Activated CD8-positive, alpha-beta T cell treated with anti-CD3 and anti-CD28 coated beads for 36 hours (primary cell): ENCODE measurements around the gene CMIP. TPM values are rescaled to one million over a fixed set of nuclear protein-coding genes. Genes with fewer than 3 reads are reported as not detected.
A peak's percentile ranks its signal among the peaks of the same experiment; 100 is the strongest.
"Not testable (repeated sequence)": the region's sequence is repeated elsewhere in the genome, so short reads cannot be mapped to it uniquely, and the experiment has no call there.

ENCODE experiments used
- ATAC-seq: fragments of 200-7000 bp; cut with Tn5 transposase; one replicate; pipeline ENCODE4 v1.10.0; 2021; ENCODE audit warnings: mild to moderate bottlenecking, moderate library complexity
- CTCF ChIA-PET: fragments of 350-600 bp; sonication (Branson Sonifier 250); formaldehyde crosslinking; loops from one replicate; lab custom pipeline; 2021; ENCODE audit warnings: antibody characterized with exemption; lab: Charles Lee
- POLR2A ChIA-PET: fragments of 350-600 bp; sonication (Branson Sonifier 250); formaldehyde crosslinking; loops from one replicate; lab custom pipeline; 2021; ENCODE audit warnings: antibody characterized with exemption; lab: Charles Lee
- DNase-seq: peaks from one replicate; pipeline ENCODE4 v3.0.0-alpha.2; 2020
- H3K27ac Mint-ChIP-seq: one replicate; pipeline ENCODE4 v1.8.0; 2021; ENCODE audit warnings: mild to moderate bottlenecking, mixed read lengths
- H3K27me3 Mint-ChIP-seq: one replicate; pipeline ENCODE4 v1.8.0; 2021; ENCODE audit warnings: mixed read lengths
- H3K36me3 Mint-ChIP-seq: one replicate; pipeline ENCODE4 v1.8.0; 2021; ENCODE audit warnings: low read depth, mixed read lengths
- H3K4me1 Mint-ChIP-seq: one replicate; pipeline ENCODE4 v1.8.0; 2021; ENCODE audit warnings: low read depth, mixed read lengths
- H3K4me3 Mint-ChIP-seq: one replicate; pipeline ENCODE4 v1.8.0; 2021; ENCODE audit warnings: mild to moderate bottlenecking, moderate library complexity, mixed read lengths
- H3K9me3 Mint-ChIP-seq: one replicate; pipeline ENCODE4 v1.8.0; 2021; ENCODE audit warnings: mixed read lengths
- intact Hi-C: fragments of 100-400 bp; cut with micrococcal nuclease; formaldehyde crosslinking; loops from one replicate; pipeline ENCODE4 v1.10.0; 2022
- total RNA-seq, 2 experiments: library from RNA; stranded (reverse); gene quantifications; one replicate each; pipeline ENCODE4 v1.2.3, GENCODE V29; 2021
- TF ChIP-seq, protein P1 (sequence below): fragments of 200-600 bp; IDR thresholded peaks from one replicate; pipeline ENCODE4 v1.8.0; 2022; ENCODE audit warnings: antibody characterized with exemption, mild to moderate bottlenecking

The CMIP gene
- total RNA-seq, 2 experiments from 2014 or later, result 37.6 to 38.5 TPM

DNA sequence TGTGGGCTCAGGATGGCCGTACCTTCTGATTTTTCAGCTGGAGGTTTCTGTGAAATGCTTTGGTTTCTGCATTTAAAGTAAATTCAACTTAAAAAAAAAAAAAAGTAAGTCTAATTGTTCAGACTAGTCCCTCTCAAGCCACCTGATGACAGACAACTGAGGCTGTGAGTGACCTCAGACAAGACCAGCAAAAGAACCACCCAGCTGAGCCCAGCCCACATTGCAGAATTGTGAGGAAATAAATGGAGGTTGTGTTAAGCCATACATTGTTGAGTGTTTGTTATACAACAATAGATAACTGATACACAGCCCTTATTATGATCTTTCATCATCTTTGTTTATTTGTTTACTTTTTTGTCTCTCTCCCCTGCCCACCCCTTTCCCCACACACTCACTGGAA is 44.7 kb upstream of the CMIP start:
- TF ChIP-seq, protein P1, sequence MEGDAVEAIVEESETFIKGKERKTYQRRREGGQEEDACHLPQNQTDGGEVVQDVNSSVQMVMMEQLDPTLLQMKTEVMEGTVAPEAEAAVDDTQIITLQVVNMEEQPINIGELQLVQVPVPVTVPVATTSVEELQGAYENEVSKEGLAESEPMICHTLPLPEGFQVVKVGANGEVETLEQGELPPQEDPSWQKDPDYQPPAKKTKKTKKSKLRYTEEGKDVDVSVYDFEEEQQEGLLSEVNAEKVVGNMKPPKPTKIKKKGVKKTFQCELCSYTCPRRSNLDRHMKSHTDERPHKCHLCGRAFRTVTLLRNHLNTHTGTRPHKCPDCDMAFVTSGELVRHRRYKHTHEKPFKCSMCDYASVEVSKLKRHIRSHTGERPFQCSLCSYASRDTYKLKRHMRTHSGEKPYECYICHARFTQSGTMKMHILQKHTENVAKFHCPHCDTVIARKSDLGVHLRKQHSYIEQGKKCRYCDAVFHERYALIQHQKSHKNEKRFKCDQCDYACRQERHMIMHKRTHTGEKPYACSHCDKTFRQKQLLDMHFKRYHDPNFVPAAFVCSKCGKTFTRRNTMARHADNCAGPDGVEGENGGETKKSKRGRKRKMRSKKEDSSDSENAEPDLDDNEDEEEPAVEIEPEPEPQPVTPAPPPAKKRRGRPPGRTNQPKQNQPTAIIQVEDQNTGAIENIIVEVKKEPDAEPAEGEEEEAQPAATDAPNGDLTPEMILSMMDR, result no peak
- ATAC-seq (no peak), DNase-seq (no peak)
- intact Hi-C loops, result loop anchor here (5.0 kb wide), 2 partner anchors 222 to 322 kb away; no protein-coding TSS in a partner anchor
- H3K27ac Mint-ChIP-seq, result no peak overlapping the region
- H3K4me3 Mint-ChIP-seq, result no peak overlapping the region
- ChIA-PET CTCF (interaction anchor here (0.8 to 1.6 kb wide), 3 partner anchors 297 to 338 kb away, joined by 3 to 7 read pairs (median 3); no protein-coding TSS in a partner anchor), POLR2A (no interaction called here)
- H3K27me3 Mint-ChIP-seq, result peaks cover 3% of the 10 kb centered on the region
- H3K9me3 Mint-ChIP-seq, result peaks cover 3% of the 10 kb centered on the region
- no peaks in the 10 kb centered on the region for H3K36me3 Mint-ChIP-seq
- H3K4me1 Mint-ChIP-seq, result no peaks in the 10 kb centered on the region

DNA sequence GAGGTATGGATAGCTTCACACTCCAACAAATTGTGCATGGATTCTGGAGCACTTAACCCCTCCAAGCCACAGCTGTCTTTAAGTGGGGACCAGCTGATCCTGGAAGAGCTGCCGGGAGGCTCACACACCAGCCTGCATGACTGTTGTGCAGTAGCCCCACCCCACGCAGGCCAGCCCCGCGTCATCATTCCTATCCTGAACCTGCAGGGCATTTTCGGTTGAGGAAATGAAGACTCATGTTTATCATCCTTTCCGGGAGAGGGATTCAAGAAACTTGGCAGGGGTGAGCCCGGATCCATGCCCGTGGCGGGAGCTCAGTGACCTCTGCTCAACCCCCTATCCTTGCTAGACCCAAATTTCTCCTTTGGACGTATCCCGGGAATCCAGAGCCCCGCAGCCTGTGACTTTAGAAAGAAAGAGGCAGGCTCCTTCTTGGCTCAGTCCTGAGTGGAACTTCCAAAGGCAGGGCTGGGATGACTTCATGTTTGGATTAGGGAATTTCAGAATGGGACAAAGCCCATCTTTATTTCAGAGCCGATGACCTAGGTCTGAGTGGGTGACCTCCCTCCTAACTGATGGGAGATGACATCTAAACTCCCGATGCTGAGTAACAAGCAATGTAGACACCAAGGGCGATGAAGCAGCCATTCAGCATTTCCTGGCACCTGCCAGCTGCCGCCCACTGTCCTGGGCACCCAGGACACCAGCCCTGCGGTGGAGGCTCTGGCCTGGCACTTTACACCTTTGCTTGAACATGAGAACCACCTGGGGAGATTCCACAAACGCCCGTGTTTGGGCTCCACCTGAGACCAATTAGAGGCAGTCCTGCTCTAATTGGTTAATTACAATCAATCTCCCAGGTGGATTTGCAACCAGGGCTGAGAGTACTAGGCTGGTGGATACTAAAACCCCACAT is 43.3 kb upstream of the CMIP start:
- POLR2A ChIA-PET, result interaction anchor here (0.9 kb wide), 1 partner anchor 328 kb away, joined by 3 read pairs; no protein-coding TSS in a partner anchor
- TF ChIP-seq, protein P1, result no peak
- intact Hi-C loops, result loop anchor here (5.0 kb wide), 2 partner anchors 221 to 321 kb away; no protein-coding TSS in a partner anchor
- Mint-ChIP-seq H3K27me3 (peaks cover 3% of the 10 kb centered on the region), H3K4me1 (no peaks in the 10 kb centered on the region), H3K27ac (no peak overlapping the region), H3K36me3 (no peaks in the 10 kb centered on the region), H3K9me3 (peaks cover 3% of the 10 kb centered on the region), H3K4me3 (no peak overlapping the region)
- CTCF ChIA-PET, result interaction anchor here (1.2 to 3.7 kb wide), 5 partner anchors 28 to 336 kb away, joined by 3 to 23 read pairs (median 5); no protein-coding TSS in a partner anchor
- ATAC-seq (no peak), DNase-seq (no peak)

DNA sequence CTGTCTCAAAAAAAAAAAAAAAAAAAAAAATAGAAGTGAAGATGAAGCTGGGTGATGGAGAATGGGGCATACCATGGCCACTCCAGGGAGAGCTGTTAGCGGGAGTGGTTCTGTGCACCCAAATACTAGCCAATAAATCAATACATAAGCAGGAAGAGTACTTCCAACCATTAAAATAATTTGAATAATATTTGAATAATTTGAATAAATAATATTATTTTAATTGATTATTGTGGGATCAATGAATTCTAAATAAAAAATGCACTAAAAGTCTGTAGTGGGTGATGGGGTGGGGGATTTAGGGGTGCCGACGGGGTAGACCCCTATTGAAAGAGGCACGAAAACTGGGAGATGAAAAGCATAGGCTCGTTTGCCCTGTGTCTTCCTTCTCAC is 41.4 kb upstream of the CMIP start:
- Mint-ChIP-seq H3K27ac (no peak overlapping the region), H3K27me3 (peaks cover 3% of the 10 kb centered on the region), H3K4me1 (no peaks in the 10 kb centered on the region), H3K36me3 (no peaks in the 10 kb centered on the region), H3K4me3 (no peak overlapping the region), H3K9me3 (peaks cover 3% of the 10 kb centered on the region)
- DNase-seq, result no peak
- no peak for ATAC-seq
- ChIA-PET CTCF (interaction anchor here (0.8 to 3.7 kb wide), 10 partner anchors 11 to 335 kb away, joined by 3 to 24 read pairs (median 8); no protein-coding TSS in a partner anchor), POLR2A (no interaction called here)
- TF ChIP-seq, protein P1, result no peak
- intact Hi-C loops, result loop anchor here (5.0 kb wide), 2 partner anchors 219 to 319 kb away; no protein-coding TSS in a partner anchor

DNA sequence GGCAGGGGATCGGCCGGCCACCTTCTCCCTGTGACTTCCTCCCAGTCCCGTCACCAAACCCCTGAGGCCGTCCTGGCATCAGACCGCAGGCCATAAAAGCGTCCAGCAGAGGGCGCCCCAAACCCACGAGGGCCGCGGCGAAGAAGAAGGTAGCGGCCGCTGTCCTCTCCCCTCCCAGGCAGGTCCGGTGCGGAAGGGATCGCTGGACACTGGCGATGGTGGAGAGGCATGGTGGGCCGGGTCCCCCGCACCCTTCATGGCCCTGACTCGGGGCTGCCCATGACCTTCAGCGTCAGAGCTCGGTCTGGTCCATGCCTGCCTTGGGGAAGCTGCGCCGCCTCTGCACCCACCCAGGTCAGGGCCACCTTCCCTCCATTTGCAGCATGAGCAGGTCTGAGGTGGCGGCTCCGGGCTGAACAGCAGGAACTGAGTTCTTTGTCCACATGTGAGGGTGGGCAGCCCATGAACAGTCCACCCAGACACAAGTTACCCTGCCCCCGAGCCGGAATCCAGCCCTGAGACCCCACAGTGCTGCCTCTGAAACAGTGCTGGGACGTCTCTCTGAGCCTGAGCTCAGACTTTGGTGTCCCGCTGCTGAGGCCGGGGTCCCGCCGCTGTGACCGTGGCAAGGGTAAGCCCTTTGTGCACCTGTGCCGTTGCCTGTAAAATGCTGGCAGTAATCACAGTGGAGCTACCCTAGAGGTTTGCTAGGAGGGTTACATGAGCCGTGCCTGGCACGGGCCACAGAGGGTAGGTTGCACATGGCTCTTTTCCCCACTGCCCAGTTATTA is 40.8 kb upstream of the CMIP start:
- Mint-ChIP-seq H3K27me3 (peaks cover 3% of the 10 kb centered on the region), H3K4me1 (no peaks in the 10 kb centered on the region), H3K9me3 (peaks cover 3% of the 10 kb centered on the region), H3K4me3 (no peak overlapping the region), H3K36me3 (no peaks in the 10 kb centered on the region), H3K27ac (no peak overlapping the region)
- TF ChIP-seq, protein P1, result peak; percentile 88
- CTCF ChIA-PET, result interaction anchor here (0.6 to 3.7 kb wide), 33 partner anchors 9 to 340 kb away, joined by 3 to 24 read pairs (median 4); no protein-coding TSS in a partner anchor
- intact Hi-C loops, result loop anchor here (5.0 kb wide), 2 partner anchors 219 to 319 kb away; no protein-coding TSS in a partner anchor
- ATAC-seq (peak; percentile 91), DNase-seq (peak; percentile 89)
- POLR2A ChIA-PET, result no interaction called here

DNA sequence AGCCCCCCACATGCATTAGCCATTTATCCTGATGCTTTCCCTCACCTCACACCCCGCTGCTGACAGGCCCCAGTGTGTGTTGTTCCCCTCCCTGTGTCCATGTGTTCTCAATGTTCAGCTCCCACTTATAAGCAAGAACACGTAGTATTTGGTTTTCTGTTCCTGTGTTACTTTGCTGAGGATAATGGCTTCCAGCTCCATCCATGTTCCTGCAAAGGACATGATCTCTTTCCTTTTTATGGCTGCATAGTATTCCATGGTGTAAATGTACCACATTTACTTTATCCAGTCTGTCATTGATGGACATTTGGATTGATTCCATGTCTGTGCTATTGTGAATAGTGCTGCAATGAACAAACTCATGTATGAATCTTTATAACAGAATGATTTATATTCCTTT is 39.6 kb upstream of the CMIP start:
- H3K27ac Mint-ChIP-seq, intact Hi-C loops, DNase-seq, H3K4me3 Mint-ChIP-seq, ATAC-seq, H3K4me1 Mint-ChIP-seq, H3K27me3 Mint-ChIP-seq, H3K36me3 Mint-ChIP-seq, H3K9me3 Mint-ChIP-seq: not testable (repeated sequence)
- ChIA-PET CTCF (interaction anchor here (1.0 to 3.0 kb wide), 7 partner anchors 7 to 293 kb away, joined by 3 to 24 read pairs (median 5); no protein-coding TSS in a partner anchor), POLR2A (interaction anchor here (0.6 to 1.1 kb wide), 2 partner anchors 12 to 203 kb away, joined by 3 read pairs; no protein-coding TSS in a partner anchor)
